Cortex of kidney (tissue), 1 donor: ENCODE measurements around the gene CDCA5.
"Not testable (repeated sequence)": the region's sequence is repeated elsewhere in the genome, so short reads cannot be mapped to it uniquely, and the experiment has no call there.

Experiments used
- DNase-seq: peaks from one replicate; lab custom pipeline; 2025; lab: John Stamatoyannopoulos, UW

Gene CDCA5

GRCh38 chr11:65118891-65119669, 35.2 kb upstream of the CDCA5 start:
- DNase-seq = not testable (repeated sequence)

- no peak for DNase-seq
Measured at GRCh38 chr11:65118097-65118837, 34.4 kb upstream of the CDCA5 start.

- peak; percentile 71 for DNase-seq
Measured at GRCh38 chr11:65117206-65118096, 33.6 kb upstream of the CDCA5 start, which contains the start of gene ZNHIT2. Gene ZNHIT2, minus strand, starts transcription at chr11:65117701. Its CDS starts 48 bp downstream, at chr11:65117653.

GRCh38 chr11:65116370-65117205, 32.7 kb upstream of the CDCA5 start:
- no peak for DNase-seq

GRCh38 chr11:65115361-65116082, 31.7 kb upstream of the CDCA5 start:
- DNase-seq = no peak

GRCh38 chr11:65114538-65115171, 30.8 kb upstream of the CDCA5 start:
- DNase-seq = no peak

- no peak for DNase-seq
Measured at GRCh38 chr11:65113839-65114238, 30.0 kb upstream of the CDCA5 start.

- DNase-seq = no peak
Measured at GRCh38 chr11:65113361-65113756, 29.5 kb upstream of the CDCA5 start.

GRCh38 chr11:65112546-65113360, 28.9 kb upstream of the CDCA5 start:
- no peak for DNase-seq

GRCh38 chr11:65111744-65112545, 28.1 kb upstream of the CDCA5 start, which contains the start of gene TM7SF2:
Gene TM7SF2, plus strand, starts transcription at chr11:65111872. Its CDS starts 144 bp downstream, at chr11:65112016.
- no peak for DNase-seq

- DNase-seq = no peak
Measured at GRCh38 chr11:65111159-65111743, 27.4 kb upstream of the CDCA5 start.

GRCh38 chr11:65110354-65110861, 26.6 kb upstream of the CDCA5 start:
- DNase-seq = no peak

- no peak for DNase-seq
Measured at GRCh38 chr11:65109231-65110198, 25.7 kb upstream of the CDCA5 start.

GRCh38 chr11:65108469-65109123, 24.8 kb upstream of the CDCA5 start:
- no peak for DNase-seq

GRCh38 chr11:65107751-65108468, 24.1 kb upstream of the CDCA5 start:
- no peak for DNase-seq
